Astrocyte (in vitro differentiated cells and primary cell): ENCODE data around the gene LIME1. TPM values are rescaled to one million over a fixed set of nuclear protein-coding genes. Genes with fewer than 3 reads are reported as not detected.

Experiments used
- DNase-seq: peaks from one replicate; pipeline ENCODE4 v3.0.0-alpha.2; 2010; ENCODE audit warnings: low read depth
- FAIRE-seq: peaks from 2 replicates; lab custom pipeline; 2011; peaks lifted over from hg19 to GRCh38; lab: Jason Lieb, UNC
- H2AFZ ChIP-seq: 2 replicates; pipeline ENCODE4 v1.6.0; 2012; ENCODE audit warnings: low read depth, low read length, inconsistent platforms
- H3K27ac ChIP-seq: 2 replicates; pipeline ENCODE4 v1.5.1; 2011; ENCODE audit warnings: low read depth, low read length, inconsistent platforms
- H3K27me3 ChIP-seq: 2 replicates; pipeline ENCODE4 v1.6.0; 2011; ENCODE audit warnings: low read length, inconsistent platforms; ENCODE audit not compliant: insufficient read depth
- H3K36me3 ChIP-seq: 2 replicates; pipeline ENCODE4 v1.5.1; 2011; ENCODE audit warnings: low read length, inconsistent platforms; ENCODE audit not compliant: insufficient read depth
- H3K4me1 ChIP-seq: 2 replicates; pipeline ENCODE4 v1.5.1; 2011; ENCODE audit warnings: low read length, inconsistent platforms; ENCODE audit not compliant: insufficient read depth
- H3K4me2 ChIP-seq: 2 replicates; pipeline ENCODE4 v1.6.0; 2012; ENCODE audit warnings: low read length, inconsistent platforms
- H3K4me3 ChIP-seq: 2 replicates; pipeline ENCODE4 v1.5.1; 2011; ENCODE audit warnings: low read depth, mild to moderate bottlenecking, low read length, inconsistent platforms; ENCODE audit not compliant: insufficient read depth
- H3K79me2 ChIP-seq: 2 replicates; pipeline ENCODE4 v1.6.0; 2012; ENCODE audit warnings: mild to moderate bottlenecking, low read length, inconsistent platforms; ENCODE audit not compliant: insufficient read depth
- H3K9ac ChIP-seq: 2 replicates; pipeline ENCODE4 v1.6.0; 2012; ENCODE audit warnings: mild to moderate bottlenecking, low read length, inconsistent platforms
- H3K9me3 ChIP-seq: 2 replicates; pipeline ENCODE4 v1.5.1; 2012; ENCODE audit warnings: low read depth, mild to moderate bottlenecking, low read length, inconsistent platforms; ENCODE audit not compliant: insufficient read depth
- H4K20me1 ChIP-seq: 2 replicates; pipeline ENCODE4 v1.6.0; 2012; ENCODE audit warnings: low read length, inconsistent platforms; ENCODE audit not compliant: insufficient read depth
- H3K27ac Mint-ChIP-seq: one replicate; pipeline ENCODE4 v1.8.0; 2021; ENCODE audit warnings: mild to moderate bottlenecking, mixed read lengths; ENCODE audit not compliant: unreplicated experiment
- H3K27me3 Mint-ChIP-seq: one replicate; pipeline ENCODE4 v1.8.0; 2021; ENCODE audit warnings: low read depth, mixed read lengths; ENCODE audit not compliant: unreplicated experiment
- H3K36me3 Mint-ChIP-seq: one replicate; pipeline ENCODE4 v1.8.0; 2021; ENCODE audit warnings: low read depth, mixed read lengths; ENCODE audit not compliant: unreplicated experiment
- H3K4me1 Mint-ChIP-seq: one replicate; pipeline ENCODE4 v1.8.0; 2021; ENCODE audit warnings: low read depth, mixed read lengths; ENCODE audit not compliant: unreplicated experiment
- H3K4me3 Mint-ChIP-seq: one replicate; pipeline ENCODE4 v1.8.0; 2021; ENCODE audit warnings: mild to moderate bottlenecking, moderate library complexity, mixed read lengths; ENCODE audit not compliant: unreplicated experiment
- H3K9me3 Mint-ChIP-seq: one replicate; pipeline ENCODE4 v1.8.0; 2021; ENCODE audit warnings: mild to moderate bottlenecking, mixed read lengths; ENCODE audit not compliant: unreplicated experiment
- CTCF ChIP-seq: IDR thresholded peaks from 2 replicates; pipeline ENCODE4 v1.5.1; 2011; ENCODE audit warnings: low read depth, mild to moderate bottlenecking, inconsistent platforms, low read length, moderate library complexity; ENCODE audit not compliant: insufficient read depth
- EZH2 ChIP-seq: IDR thresholded peaks from 2 replicates; pipeline ENCODE4 v1.6.1; 2012; ENCODE audit warnings: mild to moderate bottlenecking, low read length, inconsistent platforms; ENCODE audit not compliant: insufficient read depth
- total RNA-seq: library from RNA; stranded (reverse); gene quantifications from 2 replicates; pipeline ENCODE4 v1.2.1, GENCODE V29; 2021

The LIME1 gene
- total RNA-seq, 1 donor from 2014 or later = 7.6 TPM

- Histone ChIP-seq H3K79me2 (peaks cover 9% of the 10 kb centered on the region), H3K9me3 (no peaks in the 10 kb centered on the region), H3K4me3 (no peak overlapping the region), H3K9ac (no peak overlapping the region), H3K27me3 (no peaks in the 10 kb centered on the region), H3K4me1 (peaks cover 17% of the 10 kb centered on the region), H3K27ac (no peak overlapping the region), H4K20me1 (no peaks in the 10 kb centered on the region), H2AFZ (no peak overlapping the region), H3K4me2 (no peak overlapping the region), H3K36me3 (no peaks in the 10 kb centered on the region)
- Mint-ChIP-seq H3K4me3 (no peak overlapping the region), H3K27me3 (no peaks in the 10 kb centered on the region), H3K27ac (no peak overlapping the region), H3K9me3 (no peaks in the 10 kb centered on the region), H3K4me1 (peaks cover 3% of the 10 kb centered on the region), H3K36me3 (peaks cover 3% of the 10 kb centered on the region)
- DNase-seq (no peak), FAIRE-seq (no peak)
- no peak for TF ChIP-seq EZH2
- TF ChIP-seq CTCF = no peak
These were observed 43.3 kb upstream of the LIME1 start for GRCh38 chr20:63693083-63693732.

GRCh38 chr20:63693733-63694583 lies 42.5 kb upstream of the LIME1 start:
- H3K9me3 ChIP-seq = no peaks in the 10 kb centered on the region
- no peak overlapping the region for H3K9ac ChIP-seq
- no peaks in the 10 kb centered on the region for H3K9me3 Mint-ChIP-seq
- no peak overlapping the region for H2AFZ ChIP-seq
- no peak overlapping the region for H3K27ac ChIP-seq
- DNase-seq = no peak
- H3K36me3 Mint-ChIP-seq = peaks cover 3% of the 10 kb centered on the region
- TF ChIP-seq EZH2 = no peak
- TF ChIP-seq CTCF = no peak
- peak overlapping the region; percentile 47 for H3K27ac Mint-ChIP-seq
- H3K27me3 ChIP-seq = no peaks in the 10 kb centered on the region
- H3K79me2 ChIP-seq = peaks cover 9% of the 10 kb centered on the region
- H3K4me3 ChIP-seq = no peak overlapping the region
- no peaks in the 10 kb centered on the region for H4K20me1 ChIP-seq
- H3K4me3 Mint-ChIP-seq = no peak overlapping the region
- peaks cover 25% of the 10 kb centered on the region for H3K4me1 ChIP-seq
- H3K27me3 Mint-ChIP-seq = no peaks in the 10 kb centered on the region
- H3K36me3 ChIP-seq = no peaks in the 10 kb centered on the region
- no peak for FAIRE-seq
- peaks cover 3% of the 10 kb centered on the region for H3K4me1 Mint-ChIP-seq
- H3K4me2 ChIP-seq = no peak overlapping the region
